ENCODE measurements around the gene SPATA32. TPM values are rescaled to one million over a fixed set of nuclear protein-coding genes. Genes with fewer than 3 reads are reported as not detected.

Gene SPATA32
- total RNA-seq, 1 donor from 2014 or later = not detected

DNA sequence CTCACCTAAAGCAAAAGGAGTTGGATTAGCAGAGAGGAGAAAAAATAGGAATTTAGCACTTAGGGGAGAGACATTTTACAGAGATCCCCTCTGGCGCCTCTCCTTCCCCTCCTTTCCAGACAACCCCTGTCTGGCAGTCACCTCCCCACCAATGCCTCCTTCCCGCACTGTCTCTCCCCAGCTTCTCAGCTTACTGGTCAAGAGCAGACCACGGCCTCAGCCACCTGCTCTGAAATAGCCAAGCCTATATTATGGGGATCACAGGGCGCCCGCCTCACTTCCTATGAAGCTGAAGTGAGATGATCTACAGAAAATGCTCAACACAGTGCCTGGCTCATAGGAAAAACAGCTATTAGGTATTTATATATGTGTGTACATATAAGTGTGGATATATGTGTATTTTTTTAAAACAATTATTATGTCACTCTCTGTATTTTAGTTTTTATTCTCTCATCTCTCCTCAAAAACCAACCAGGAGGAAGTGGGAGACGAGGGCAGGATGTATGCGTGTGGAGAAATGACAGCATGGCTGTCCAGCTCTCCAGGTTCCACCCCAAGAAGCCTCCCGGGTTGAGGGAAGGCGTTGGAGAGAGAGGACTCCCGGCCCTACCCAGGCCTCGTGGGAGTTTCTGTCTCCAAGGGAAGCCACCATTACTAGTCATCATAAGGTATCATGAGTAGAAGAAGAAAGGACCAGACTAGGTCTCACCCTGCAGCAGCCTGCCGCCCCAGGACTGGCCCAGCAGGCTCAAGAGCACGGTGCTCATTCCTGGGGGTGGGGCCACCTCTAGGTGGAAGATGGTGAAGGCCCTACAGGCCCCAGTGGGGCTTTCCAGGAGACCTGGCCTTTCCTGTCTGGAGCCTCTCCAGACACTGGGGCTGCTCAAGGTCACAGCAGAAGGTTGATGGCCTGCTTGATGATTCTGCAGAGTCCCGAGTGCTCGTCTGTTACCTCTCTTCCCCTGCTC is 27.7 kb upstream of the SPATA32 start:
- H3K27ac Mint-ChIP-seq (ENCODE audit: unreplicated experiment) = no peak overlapping the region
- H3K4me3 Mint-ChIP-seq (ENCODE audit: unreplicated experiment) = no peak overlapping the region
- H3K9me3 Mint-ChIP-seq (ENCODE audit: unreplicated experiment) = peaks cover 6% of the 10 kb centered on the region
- TF ChIP-seq CTCF (IDR thresholded peaks at IDR 0.05; ENCODE audit: partially characterized antibody, unreplicated experiment) = no peak
- H3K27me3 Mint-ChIP-seq (ENCODE audit: unreplicated experiment) = peaks cover 3% of the 10 kb centered on the region
- DNase-seq = no peak
- peaks cover 32% of the 10 kb centered on the region for H3K4me1 Mint-ChIP-seq (ENCODE audit: low read depth, unreplicated experiment)
- H3K36me3 Mint-ChIP-seq (ENCODE audit: unreplicated experiment) = no peaks in the 10 kb centered on the region

- DNase-seq = no peak
- H3K4me1 Mint-ChIP-seq (ENCODE audit: low read depth, unreplicated experiment) = peaks cover 30% of the 10 kb centered on the region
- no peak for TF ChIP-seq CTCF (IDR thresholded peaks at IDR 0.05; ENCODE audit: partially characterized antibody, unreplicated experiment)
- no peak overlapping the region for H3K27ac Mint-ChIP-seq (ENCODE audit: unreplicated experiment)
- H3K4me3 Mint-ChIP-seq (ENCODE audit: unreplicated experiment) = no peak overlapping the region
- peaks cover 8% of the 10 kb centered on the region for H3K9me3 Mint-ChIP-seq (ENCODE audit: unreplicated experiment)
- H3K27me3 Mint-ChIP-seq (ENCODE audit: unreplicated experiment) = peaks cover 3% of the 10 kb centered on the region
- no peaks in the 10 kb centered on the region for H3K36me3 Mint-ChIP-seq (ENCODE audit: unreplicated experiment)
Observed at GRCh38 chr17:45288825-45289224, 26.9 kb upstream of the SPATA32 start.

- H3K36me3 Mint-ChIP-seq (ENCODE audit: unreplicated experiment) = no peaks in the 10 kb centered on the region
- DNase-seq = no peak
- H3K4me3 Mint-ChIP-seq (ENCODE audit: unreplicated experiment) = no peak overlapping the region
- peaks cover 3% of the 10 kb centered on the region for H3K27me3 Mint-ChIP-seq (ENCODE audit: unreplicated experiment)
- H3K4me1 Mint-ChIP-seq (ENCODE audit: low read depth, unreplicated experiment) = peaks cover 20% of the 10 kb centered on the region
- H3K27ac Mint-ChIP-seq (ENCODE audit: unreplicated experiment) = no peak overlapping the region
- no peak for TF ChIP-seq CTCF (IDR thresholded peaks at IDR 0.05; ENCODE audit: partially characterized antibody, unreplicated experiment)
- H3K9me3 Mint-ChIP-seq (ENCODE audit: unreplicated experiment) = peaks cover 8% of the 10 kb centered on the region
Observed at GRCh38 chr17:45287526-45288500, 25.9 kb upstream of the SPATA32 start.

GRCh38 chr17:45286286-45286685 is 24.4 kb upstream of the SPATA32 start:
- TF ChIP-seq CTCF (IDR thresholded peaks at IDR 0.05; ENCODE audit: partially characterized antibody, unreplicated experiment) = no peak
- Mint-ChIP-seq H3K36me3 (ENCODE audit: unreplicated experiment) (no peaks in the 10 kb centered on the region), H3K4me1 (ENCODE audit: low read depth, unreplicated experiment) (peaks cover 19% of the 10 kb centered on the region), H3K27me3 (ENCODE audit: unreplicated experiment) (peaks cover 3% of the 10 kb centered on the region), H3K27ac (ENCODE audit: unreplicated experiment) (no peak overlapping the region), H3K4me3 (ENCODE audit: unreplicated experiment) (no peak overlapping the region), H3K9me3 (ENCODE audit: unreplicated experiment) (peaks cover 8% of the 10 kb centered on the region)
- no peak for DNase-seq

All from glutamatergic neuron (in vitro differentiated cells).